ENCODE results near the gene PRLR.

- no peak for TF ChIP-seq CTCF (IDR thresholded peaks at IDR 0.05; ENCODE audit: poor library complexity)
- TF ChIP-seq EZH2 (IDR thresholded peaks at IDR 0.05; ENCODE audit: borderline replicate concordance): no peak
- TF ChIP-seq EZH2phosphoT487 (IDR thresholded peaks at IDR 0.05; ENCODE audit: low read depth, severe bottlenecking, unreplicated experiment): no peak
These were observed 16.2 kb downstream of the PRLR start for GRCh38 chr5:35214051-35214450.

All from hepatocyte (in vitro differentiated cells).